ENCODE measurements around the gene CLEC4C.
"Not testable (repeated sequence)": the region's sequence is repeated elsewhere in the genome, so short reads cannot be mapped to it uniquely, and the experiment has no call there.

CLEC4C gene

DNA sequence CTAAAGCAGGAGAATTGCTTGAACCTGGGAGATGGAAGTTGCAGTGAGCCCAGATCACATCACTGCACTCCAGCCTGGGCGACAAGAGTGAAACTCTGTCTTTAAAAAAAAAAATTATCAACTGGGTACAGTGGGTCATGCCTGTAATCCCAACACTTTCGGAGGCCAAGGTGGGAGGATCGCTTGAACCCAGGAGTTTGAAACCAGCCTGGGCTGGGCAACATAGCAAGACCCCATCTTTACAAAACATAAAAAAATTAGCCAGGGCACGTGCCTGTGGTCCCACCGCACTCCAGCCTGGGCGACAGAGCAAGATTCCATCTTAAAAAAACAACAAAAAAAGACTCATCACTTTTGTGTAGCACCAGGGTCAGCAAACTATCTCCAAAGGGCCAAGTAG lies 34.9 kb upstream of the CLEC4C start:
- TF ChIP-seq, protein P1, sequence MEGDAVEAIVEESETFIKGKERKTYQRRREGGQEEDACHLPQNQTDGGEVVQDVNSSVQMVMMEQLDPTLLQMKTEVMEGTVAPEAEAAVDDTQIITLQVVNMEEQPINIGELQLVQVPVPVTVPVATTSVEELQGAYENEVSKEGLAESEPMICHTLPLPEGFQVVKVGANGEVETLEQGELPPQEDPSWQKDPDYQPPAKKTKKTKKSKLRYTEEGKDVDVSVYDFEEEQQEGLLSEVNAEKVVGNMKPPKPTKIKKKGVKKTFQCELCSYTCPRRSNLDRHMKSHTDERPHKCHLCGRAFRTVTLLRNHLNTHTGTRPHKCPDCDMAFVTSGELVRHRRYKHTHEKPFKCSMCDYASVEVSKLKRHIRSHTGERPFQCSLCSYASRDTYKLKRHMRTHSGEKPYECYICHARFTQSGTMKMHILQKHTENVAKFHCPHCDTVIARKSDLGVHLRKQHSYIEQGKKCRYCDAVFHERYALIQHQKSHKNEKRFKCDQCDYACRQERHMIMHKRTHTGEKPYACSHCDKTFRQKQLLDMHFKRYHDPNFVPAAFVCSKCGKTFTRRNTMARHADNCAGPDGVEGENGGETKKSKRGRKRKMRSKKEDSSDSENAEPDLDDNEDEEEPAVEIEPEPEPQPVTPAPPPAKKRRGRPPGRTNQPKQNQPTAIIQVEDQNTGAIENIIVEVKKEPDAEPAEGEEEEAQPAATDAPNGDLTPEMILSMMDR (conservative IDR thresholded peaks at IDR 0.05; ENCODE audit: control insufficient read depth, insufficient read depth, low read depth, low read length): no peak
- DNase-seq (ENCODE audit: low read depth): no peak
- no peak overlapping the region for H3K4me3 ChIP-seq (ENCODE audit: control insufficient read depth, low read depth, low read length)

- TF ChIP-seq, protein P1 (conservative IDR thresholded peaks at IDR 0.05; ENCODE audit: control insufficient read depth, insufficient read depth, low read depth, low read length): no peak
- no peak for DNase-seq (ENCODE audit: low read depth)
- no peak overlapping the region for H3K4me3 ChIP-seq (ENCODE audit: control insufficient read depth, low read depth, low read length)
Observed at GRCh38 chr12:7781274-7781673, 34.1 kb upstream of the CLEC4C start.

DNA sequence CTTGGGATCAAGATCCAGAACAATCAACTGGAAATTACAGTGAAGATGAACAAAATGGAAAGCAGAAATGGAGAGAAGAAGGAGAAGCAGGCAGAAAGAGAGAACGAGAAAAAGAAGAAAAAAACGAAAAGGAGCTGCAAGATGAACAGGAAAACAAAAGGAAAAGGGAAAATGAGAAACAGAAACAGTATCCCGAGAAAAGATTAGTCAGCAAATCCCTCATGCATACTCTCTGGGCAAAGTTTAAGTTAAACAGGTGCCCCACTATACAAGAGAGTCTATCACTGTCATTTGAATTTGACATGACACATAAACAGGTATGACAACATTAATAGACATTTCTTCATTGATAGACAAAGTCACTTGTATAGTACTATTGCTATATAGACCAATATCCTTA lies 22.8 kb upstream of the CLEC4C start:
- TF ChIP-seq, protein P1 (conservative IDR thresholded peaks at IDR 0.05; ENCODE audit: control insufficient read depth, insufficient read depth, low read depth, low read length): no peak
- no peak overlapping the region for H3K4me3 ChIP-seq (ENCODE audit: control insufficient read depth, low read depth, low read length)
- no peak for DNase-seq (ENCODE audit: low read depth)

GRCh38 chr12:7758766-7759140 lies 11.6 kb upstream of the CLEC4C start:
- TF ChIP-seq, protein P1 (conservative IDR thresholded peaks at IDR 0.05; ENCODE audit: control insufficient read depth, insufficient read depth, low read depth, low read length): no peak
- no peak overlapping the region for H3K4me3 ChIP-seq (ENCODE audit: control insufficient read depth, low read depth, low read length)
- DNase-seq (ENCODE audit: low read depth): no peak

GRCh38 chr12:7756993-7757392 lies 9.8 kb upstream of the CLEC4C start:
- TF ChIP-seq, protein P1 (conservative IDR thresholded peaks at IDR 0.05; ENCODE audit: control insufficient read depth, insufficient read depth, low read depth, low read length): no peak
- no peak overlapping the region for H3K4me3 ChIP-seq (ENCODE audit: control insufficient read depth, low read depth, low read length)
- DNase-seq (ENCODE audit: low read depth): no peak

DNA sequence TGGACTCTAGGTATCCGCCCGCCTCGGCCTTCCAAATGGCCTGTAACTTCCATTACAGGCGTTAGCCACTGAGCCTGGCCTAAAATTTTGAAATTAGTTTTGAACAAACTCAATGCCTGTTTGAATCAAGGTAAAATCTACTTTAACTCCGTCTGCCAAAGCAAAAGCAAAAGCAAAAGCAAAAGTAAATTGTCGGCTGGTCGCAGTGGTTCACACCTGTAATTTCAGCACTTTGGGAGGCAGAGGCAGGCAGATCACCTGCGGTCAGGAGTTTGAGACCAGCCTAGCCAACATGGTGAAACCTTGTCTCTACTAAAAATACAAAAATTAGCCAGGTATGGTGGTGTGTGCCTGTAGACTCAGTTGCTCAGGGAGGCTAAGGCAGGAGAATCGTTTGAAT lies 8.5 kb upstream of the CLEC4C start:
- DNase-seq (ENCODE audit: low read depth); H3K4me3 ChIP-seq (ENCODE audit: control insufficient read depth, low read depth, low read length): not testable (repeated sequence)

DNA sequence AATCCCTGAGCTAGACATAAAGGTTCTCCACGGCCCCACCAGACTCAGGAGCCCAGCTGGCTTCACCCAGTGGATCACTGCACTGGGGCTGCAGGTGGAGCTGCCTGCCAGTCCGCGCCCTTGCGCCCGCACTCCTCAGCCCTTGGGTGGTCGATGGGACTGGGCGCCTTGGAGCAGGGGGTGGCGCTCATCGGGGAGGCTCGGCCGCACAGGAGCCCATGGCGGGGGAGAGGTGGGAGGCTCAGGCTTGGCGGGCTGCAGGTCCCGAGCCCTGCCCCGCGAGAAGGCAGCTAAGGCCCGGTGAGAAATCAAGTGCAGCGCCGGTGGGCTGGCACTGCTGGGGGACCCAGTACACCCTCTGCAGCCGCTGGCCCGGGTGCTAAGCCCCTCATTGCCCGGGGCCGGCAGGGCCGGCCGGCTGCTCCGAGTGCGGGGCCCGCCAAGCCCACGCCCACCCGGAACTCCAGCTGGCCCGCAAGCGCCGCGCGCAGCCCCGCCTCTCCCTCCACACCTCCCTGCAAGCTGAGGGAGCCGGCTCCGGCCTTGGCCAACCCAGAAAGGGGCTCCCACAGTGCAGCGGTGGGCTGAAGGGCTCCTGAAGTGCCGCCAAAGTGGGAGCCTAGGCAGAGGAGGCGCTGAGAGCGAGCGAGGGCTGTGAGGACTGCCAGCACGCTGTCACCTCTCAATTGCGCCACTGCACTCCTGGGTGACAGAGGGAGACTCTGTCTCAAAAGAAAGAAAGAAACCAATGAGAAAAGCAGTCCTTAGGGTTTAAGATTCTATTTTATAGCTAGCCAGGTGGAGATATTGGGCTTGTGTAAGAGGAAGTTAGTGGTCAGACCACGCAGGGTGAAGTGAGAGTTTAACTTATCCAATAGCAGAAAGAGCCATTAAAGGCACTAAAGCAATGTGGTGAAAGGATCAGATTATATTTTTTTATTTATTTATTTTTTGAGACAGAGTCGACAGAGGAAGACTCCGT lies 5.1 kb upstream of the CLEC4C start:
- not testable (repeated sequence) for DNase-seq (ENCODE audit: low read depth); H3K4me3 ChIP-seq (ENCODE audit: control insufficient read depth, low read depth, low read length)

DNA sequence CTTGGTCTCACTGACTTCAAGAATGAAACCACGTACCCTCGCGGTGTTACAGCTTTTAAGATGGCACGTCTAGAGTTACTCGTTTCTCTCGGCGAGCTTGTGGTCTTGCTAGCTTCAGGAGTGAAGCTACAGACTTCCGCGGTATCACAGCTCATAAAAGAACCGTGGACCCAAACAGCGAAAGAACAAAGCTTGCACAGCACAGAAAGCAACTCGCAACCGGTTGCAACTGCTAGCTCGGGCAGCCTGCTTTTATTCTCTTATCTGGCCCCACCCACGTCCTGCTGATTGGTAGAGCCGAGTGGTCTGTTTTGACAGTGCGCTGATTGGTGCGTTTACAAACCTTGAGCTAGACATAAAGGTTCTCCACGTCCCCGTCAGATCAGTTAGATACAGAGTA lies 4.2 kb upstream of the CLEC4C start:
- DNase-seq (ENCODE audit: low read depth): no peak
- TF ChIP-seq, protein P1 (conservative IDR thresholded peaks at IDR 0.05; ENCODE audit: control insufficient read depth, insufficient read depth, low read depth, low read length): no peak
- H3K4me3 ChIP-seq (ENCODE audit: control insufficient read depth, low read depth, low read length): no peak overlapping the region
